HepG2 (cell line): ENCODE measurements around the gene RTN3. TPM values are rescaled to one million over a fixed set of nuclear protein-coding genes. Genes with fewer than 3 reads are reported as not detected.
"Not testable (repeated sequence)": the region's sequence is repeated elsewhere in the genome, so short reads cannot be mapped to it uniquely, and the experiment has no call there.

Experiments
- ATAC-seq: fragments of 200-7000 bp; cut with Tn5 transposase; 3 replicates; pipeline ENCODE4 v1.9.1; 2020; ENCODE audit warnings: mild to moderate bottlenecking, moderate library complexity
- BruUV-seq: library from RNA; stranded (reverse); fragments of 400-500 nt; replicated peaks from 2 replicates; lab custom pipeline; 2021; lab: Mats Ljungman, UMichigan
- CTCF ChIA-PET: fragments of 300-600 bp; formaldehyde crosslinking; extraction: SDS; loops from one replicate; lab custom pipeline; 2021; ENCODE audit warnings: low total read pairs, inconsistent platforms, low intra/inter-chr PET ratio; lab: Yijun Ruan, JAX
- POLR2A ChIA-PET: fragments of 350-600 bp; sonication (Branson Sonifier 250); formaldehyde crosslinking; loops from one replicate; lab custom pipeline; 2020; ENCODE audit warnings: antibody characterized with exemption, inconsistent platforms; lab: Yijun Ruan, JAX
- DNase-seq: peaks from one replicate; pipeline ENCODE4 v3.0.0-alpha.2; 2015; ENCODE audit warnings: low spot score
- FAIRE-seq: peaks from 3 replicates; lab custom pipeline; 2011; peaks lifted over from hg19 to GRCh38; lab: Jason Lieb, UNC
- H2AFZ ChIP-seq: one replicate; pipeline ENCODE4 v1.6.1; 2011; ENCODE audit warnings: low read length, inconsistent platforms
- H3K27ac ChIP-seq: fragments of 300-600 bp; 3 replicates; pipeline ENCODE4 v1.8.0; 2011; ENCODE audit warnings: mixed run types, mild to moderate bottlenecking, mixed read lengths, low read length, inconsistent platforms; ENCODE audit not compliant: insufficient read depth; ENCODE audit errors: extremely low read length
- H3K27me3 ChIP-seq, 2 experiments: fragments of 200-600 bp in 1 of 2; 2 replicates in 1 of 2; 3 replicates in 1 of 2; pipeline versions ENCODE4 v1.6.0 to v1.8.0; 2011; ENCODE audit warnings: low read length in 2 of 2, mild to moderate bottlenecking in 2 of 2, moderate library complexity in 2 of 2, inconsistent platforms in 1 of 2; ENCODE audit not compliant: insufficient read depth in 2 of 2, control insufficient read depth in 1 of 2
- H3K36me3 ChIP-seq, 2 experiments: fragments of 200-600 bp in 1 of 2; replicated peaks in 1 of 2; 2 replicates in 1 of 2; 3 replicates in 1 of 2; pipeline versions ENCODE4 v1.5.1 to v1.8.0; 2011; ENCODE audit warnings: low read length in 2 of 2, inconsistent platforms in 1 of 2; ENCODE audit not compliant: insufficient read depth in 2 of 2, control insufficient read depth in 1 of 2
- H3K4me1 ChIP-seq: 2 replicates; pipeline ENCODE4 v1.5.1; 2012; ENCODE audit warnings: low read length, inconsistent platforms; ENCODE audit not compliant: insufficient read depth
- H3K4me2 ChIP-seq: 2 replicates; pipeline ENCODE4 v1.6.0; 2011; ENCODE audit warnings: low read depth, low read length, inconsistent platforms
- H3K4me3 ChIP-seq, 3 experiments: fragments of 200-600 bp in 1 of 3; sonication (generic), shearing (Covaris generic) in 1 of 3; replicated peaks in 1 of 3; 2 replicates each; pipeline ENCODE4 v1.5.1; 2011 to 2016; ENCODE audit warnings: low read length in 3 of 3, inconsistent platforms in 2 of 3, low read depth in 2 of 3, mild to moderate bottlenecking in 2 of 3, control low read depth in 1 of 3, mixed read lengths in 1 of 3; ENCODE audit not compliant: insufficient read depth in 1 of 3
- H3K79me2 ChIP-seq: one replicate; pipeline ENCODE4 v1.6.1; 2011; ENCODE audit warnings: low read length, inconsistent platforms; ENCODE audit not compliant: insufficient read depth
- H3K9ac ChIP-seq: 2 replicates; pipeline ENCODE4 v1.6.0; 2011; ENCODE audit warnings: mild to moderate bottlenecking, low read depth, low read length, inconsistent platforms; ENCODE audit not compliant: insufficient read depth
- H3K9me3 ChIP-seq: 2 replicates; pipeline ENCODE4 v1.5.1; 2012; ENCODE audit warnings: mild to moderate bottlenecking, low read length
- H4K20me1 ChIP-seq: 2 replicates; pipeline ENCODE4 v1.6.0; 2011; ENCODE audit warnings: inconsistent platforms, mild to moderate bottlenecking, low read length, moderate library complexity; ENCODE audit not compliant: insufficient read depth
- GFI1 ChIP-seq: sonication (generic); formaldehyde crosslinking; IDR thresholded peaks from 2 replicates; pipeline ENCODE4 v1.5.0; 2020; ENCODE audit warnings: missing genetic modification reagents, mild to moderate bottlenecking, borderline replicate concordance
- KMT2B ChIP-seq: IDR thresholded peaks from 2 replicates; pipeline ENCODE4 v1.6.1; 2016; ENCODE audit warnings: missing genetic modification reagents, missing compliant biosample characterization
- STAG1 ChIP-seq: sonication (generic); formaldehyde crosslinking; IDR thresholded peaks from 2 replicates; pipeline ENCODE4 v1.4.0; 2020; ENCODE audit warnings: missing genetic modification reagents
- WGBS: methylation state at CpG from one replicate; pipeline ENCODE4 v1.1.6; 2017; ENCODE audit warnings: low lambda C conversion rate; 5-methylcytosine and 5-hydroxymethylcytosine counted together
- in situ Hi-C: cut with HindIII; loops from 2 replicates; pipeline ENCODE4 v1.10.0; 2017; ENCODE audit warnings: low pct_unique_long_range_greater_than_20kb; ENCODE audit not compliant: extremely low pct_ligation_motif_present
- intact Hi-C: fragments of 100-400 bp; cut with micrococcal nuclease; formaldehyde crosslinking; loops from one replicate; pipeline ENCODE4 v1.10.0; 2022; ENCODE audit not compliant: unreplicated experiment
- polyA plus RNA-seq, 8 experiments: library from polyadenylated mRNA; depleted of rRNA in 3 of 8; stranded (reverse) in 7 of 8; unstranded in 1 of 8; fragments of >200 nt; fragmentation: Illumina TruSeq in 4 of 8; extraction: Trizol in 4 of 8; gene quantifications; 2 replicates each; pipeline versions ENCODE4 v1.2.1 to v1.2.3, GENCODE V29; 2011 to 2016; ENCODE audit warnings: low read depth in 4 of 8, missing spikeins in 1 of 8, mixed read lengths in 1 of 8; ENCODE audit not compliant: insufficient read depth in 1 of 8
- total RNA-seq, 5 experiments: library from RNA; depleted of rRNA; stranded (reverse); fragments of >200 nt; fragmentation: Illumina TruSeq; extraction: Trizol; gene quantifications; 2 replicates each; pipeline ENCODE4 v1.2.3, GENCODE V29; 2016; ENCODE audit warnings: low read depth in 1 of 5
- TF ChIP-seq, protein P1 (sequence below): sonication (generic); formaldehyde crosslinking; conservative IDR thresholded peaks from 2 replicates; pipeline ENCODE4 v1.4.0; 2020; ENCODE audit warnings: missing genetic modification reagents
- TF ChIP-seq, protein P2 (sequence below): sonication (generic); formaldehyde crosslinking; IDR thresholded peaks from 2 replicates; pipeline ENCODE4 v1.5.0; 2020; ENCODE audit warnings: mild to moderate bottlenecking, missing genetic modification reagents, moderate library complexity

The RTN3 gene
- total and polyA plus RNA-seq, 2 of the 13 experiments (the other 11 are each of a cell fraction or from before 2014, with no cell fraction given), result 32.2 to 41.1 TPM

DNA sequence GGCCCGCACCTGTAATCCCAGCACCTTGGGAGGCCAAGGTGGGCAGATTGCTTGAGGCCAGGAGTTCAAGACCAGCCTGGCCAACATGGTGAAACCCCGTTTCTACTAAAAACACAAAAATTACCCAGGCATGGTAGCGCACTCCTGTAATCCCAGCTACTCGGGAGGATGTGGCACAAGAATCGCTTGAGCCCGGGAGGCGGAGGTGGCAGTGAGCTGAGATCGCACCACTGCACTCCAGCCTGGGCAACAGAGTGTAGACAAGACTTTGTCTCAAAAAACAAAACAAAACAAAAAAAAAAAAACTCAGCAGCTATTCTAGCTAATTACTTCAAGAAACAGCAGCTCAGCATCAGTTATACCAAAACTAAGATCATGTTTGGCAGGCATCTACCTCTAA is 42.9 kb upstream of the RTN3 start:
- H3K9me3 ChIP-seq, H2AFZ ChIP-seq, FAIRE-seq, H3K9ac ChIP-seq, ATAC-seq, H3K27me3 ChIP-seq, H4K20me1 ChIP-seq, H3K4me2 ChIP-seq, H3K27ac ChIP-seq, H3K79me2 ChIP-seq, H3K4me1 ChIP-seq, BruUV-seq, DNase-seq, H3K4me3 ChIP-seq, POLR2A ChIA-PET, H3K36me3 ChIP-seq: not testable (repeated sequence)
- CTCF ChIA-PET, result interaction anchor here (1.2 kb wide), 1 partner anchor 45 kb away, joined by 3 read pairs; no protein-coding TSS in a partner anchor
- 78% methylated on average over 8 of the region's 8 CpGs for WGBS
- in situ Hi-C loops, result loop anchor here (5.0 kb wide), 1 partner anchor 161 kb away; no protein-coding TSS in a partner anchor
- intact Hi-C loops, result loop anchor here (5.0 kb wide), 1 partner anchor 731 kb away; no protein-coding TSS in a partner anchor

DNA sequence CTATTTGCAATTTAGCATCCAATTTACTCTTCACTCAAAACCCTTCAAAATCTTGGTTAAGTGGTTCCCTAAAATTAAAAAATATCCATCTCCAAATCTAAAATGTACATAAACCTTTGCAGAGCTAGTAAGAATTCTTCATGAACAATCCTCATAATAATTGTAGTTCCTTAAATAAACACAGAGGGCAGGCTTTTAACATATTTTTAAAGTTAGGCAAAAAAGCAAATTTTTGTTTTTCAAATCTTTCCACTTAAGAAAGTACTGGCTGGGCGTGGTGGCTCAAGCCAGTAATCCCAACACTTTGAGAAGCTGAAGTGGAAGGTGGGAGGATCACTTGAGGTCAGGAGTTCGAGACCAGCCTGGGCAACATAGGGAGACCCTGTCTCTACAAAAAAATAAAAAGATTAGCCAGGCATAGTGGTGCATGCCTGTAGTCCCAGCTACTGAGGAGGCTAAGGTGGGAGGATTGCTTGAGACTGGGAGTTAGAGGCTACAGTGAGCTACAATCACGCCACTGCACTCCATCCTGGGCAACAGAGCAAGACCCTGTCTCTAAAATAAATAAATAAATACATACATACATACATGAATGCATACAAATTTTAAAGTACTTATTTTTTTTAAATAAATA is 42.0 kb upstream of the RTN3 start:
- Histone ChIP-seq H4K20me1 (no peaks in the 10 kb centered on the region; the same call in 1 of the 2 replicates), H3K79me2 (no peaks in the 10 kb centered on the region), H3K9ac (no peak overlapping the region), H3K36me3 (no peaks in the 10 kb centered on the region), H3K4me1 (no peaks in the 10 kb centered on the region), H3K9me3 (no peaks in the 10 kb centered on the region), H3K4me2 (no peak overlapping the region), H3K27ac (no peak overlapping the region), H3K27me3 (no peaks in the 10 kb centered on the region), H3K4me3 (no peak overlapping the region), H2AFZ (no peak overlapping the region)
- TF ChIP-seq, protein P1, sequence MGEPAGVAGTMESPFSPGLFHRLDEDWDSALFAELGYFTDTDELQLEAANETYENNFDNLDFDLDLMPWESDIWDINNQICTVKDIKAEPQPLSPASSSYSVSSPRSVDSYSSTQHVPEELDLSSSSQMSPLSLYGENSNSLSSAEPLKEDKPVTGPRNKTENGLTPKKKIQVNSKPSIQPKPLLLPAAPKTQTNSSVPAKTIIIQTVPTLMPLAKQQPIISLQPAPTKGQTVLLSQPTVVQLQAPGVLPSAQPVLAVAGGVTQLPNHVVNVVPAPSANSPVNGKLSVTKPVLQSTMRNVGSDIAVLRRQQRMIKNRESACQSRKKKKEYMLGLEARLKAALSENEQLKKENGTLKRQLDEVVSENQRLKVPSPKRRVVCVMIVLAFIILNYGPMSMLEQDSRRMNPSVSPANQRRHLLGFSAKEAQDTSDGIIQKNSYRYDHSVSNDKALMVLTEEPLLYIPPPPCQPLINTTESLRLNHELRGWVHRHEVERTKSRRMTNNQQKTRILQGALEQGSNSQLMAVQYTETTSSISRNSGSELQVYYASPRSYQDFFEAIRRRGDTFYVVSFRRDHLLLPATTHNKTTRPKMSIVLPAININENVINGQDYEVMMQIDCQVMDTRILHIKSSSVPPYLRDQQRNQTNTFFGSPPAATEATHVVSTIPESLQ (CRISPR knock-in tag), result no peak
- TF ChIP-seq, protein P2, sequence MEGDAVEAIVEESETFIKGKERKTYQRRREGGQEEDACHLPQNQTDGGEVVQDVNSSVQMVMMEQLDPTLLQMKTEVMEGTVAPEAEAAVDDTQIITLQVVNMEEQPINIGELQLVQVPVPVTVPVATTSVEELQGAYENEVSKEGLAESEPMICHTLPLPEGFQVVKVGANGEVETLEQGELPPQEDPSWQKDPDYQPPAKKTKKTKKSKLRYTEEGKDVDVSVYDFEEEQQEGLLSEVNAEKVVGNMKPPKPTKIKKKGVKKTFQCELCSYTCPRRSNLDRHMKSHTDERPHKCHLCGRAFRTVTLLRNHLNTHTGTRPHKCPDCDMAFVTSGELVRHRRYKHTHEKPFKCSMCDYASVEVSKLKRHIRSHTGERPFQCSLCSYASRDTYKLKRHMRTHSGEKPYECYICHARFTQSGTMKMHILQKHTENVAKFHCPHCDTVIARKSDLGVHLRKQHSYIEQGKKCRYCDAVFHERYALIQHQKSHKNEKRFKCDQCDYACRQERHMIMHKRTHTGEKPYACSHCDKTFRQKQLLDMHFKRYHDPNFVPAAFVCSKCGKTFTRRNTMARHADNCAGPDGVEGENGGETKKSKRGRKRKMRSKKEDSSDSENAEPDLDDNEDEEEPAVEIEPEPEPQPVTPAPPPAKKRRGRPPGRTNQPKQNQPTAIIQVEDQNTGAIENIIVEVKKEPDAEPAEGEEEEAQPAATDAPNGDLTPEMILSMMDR, result peak; percentile 16; the same call in 1 of the 2 replicates
- TF ChIP-seq GFI1 (CRISPR knock-in tag) (no peak), KMT2B (no peak), STAG1 (peak; percentile 30)
- WGBS, result 32% methylated on average over 3 of the region's 3 CpGs
- DNase-seq (no peak), ATAC-seq (no peak), FAIRE-seq (no peak)
- POLR2A ChIA-PET, result no interaction called here
- in situ Hi-C loops, result loop anchor here (5.0 kb wide), 1 partner anchor 162 kb away; no protein-coding TSS in a partner anchor
- no TSS peak for BruUV-seq
- intact Hi-C loops, result loop anchor here (5.0 kb wide), 1 partner anchor 732 kb away; no protein-coding TSS in a partner anchor
- CTCF ChIA-PET, result interaction anchor here (1.2 kb wide), 1 partner anchor 46 kb away, joined by 3 read pairs; no protein-coding TSS in a partner anchor
